ENCODE measurements around the gene TMCC1. TPM values are rescaled to one million over a fixed set of nuclear protein-coding genes. Genes with fewer than 3 reads are reported as not detected.
A peak's percentile ranks its signal among the peaks of the same experiment; 100 is the strongest.

Gene TMCC1
- total RNA-seq, 2 experiments from 2014 or later: 33.3 to 33.8 TPM

- H3K4me3 Mint-ChIP-seq: peak overlapping the region; percentile 31
- Histone ChIP-seq H3K27me3 (ENCODE audit: control insufficient read depth in 1 of 2, insufficient read depth in 2 of 2, low read length in 2 of 2) (no peaks in the 10 kb centered on the region), H3K27ac (ENCODE audit: low read depth in 1 of 2, low read length in 2 of 2) (no peak overlapping the region), H3K4me3 (ENCODE audit: low read length) (no peak overlapping the region), H3K9me3 (ENCODE audit: control insufficient read depth in 1 of 2, insufficient read depth in 1 of 2, low read length in 2 of 2) (no peaks in the 10 kb centered on the region), H3K36me3 (ENCODE audit: insufficient read depth, low read length) (no peaks in the 10 kb centered on the region), H3K4me1 (ENCODE audit: insufficient read depth, low read length) (peaks cover 10% of the 10 kb centered on the region)
- DNase-seq (peak in 2 of 14 experiments; percentile 10 to 12), ATAC-seq (ENCODE audit: poor library complexity) (no peak)
- intact Hi-C loops (cut with DNase I, micrococcal nuclease): no loop called here
- peaks cover 26% of the 10 kb centered on the region for H3K4me1 Mint-ChIP-seq (ENCODE audit: low read depth)
- no peaks in the 10 kb centered on the region for H3K36me3 Mint-ChIP-seq (ENCODE audit: low read depth)
- H3K27ac Mint-ChIP-seq: no peak overlapping the region
- TF ChIP-seq CTCF (IDR thresholded peaks at IDR 0.05): no peak
- ChIA-PET CTCF (no interaction called here), POLR2A (no interaction called here)
- H3K9me3 Mint-ChIP-seq: no peaks in the 10 kb centered on the region
- H3K27me3 Mint-ChIP-seq: no peaks in the 10 kb centered on the region
Observed at GRCh38 chr3:129793942-129794310, 99.6 kb downstream of the TMCC1 start.

- Mint-ChIP-seq H3K27ac (no peak overlapping the region), H3K9me3 (no peaks in the 10 kb centered on the region), H3K27me3 (no peaks in the 10 kb centered on the region), H3K4me1 (ENCODE audit: low read depth) (peaks cover 26% of the 10 kb centered on the region), H3K4me3 (no peak overlapping the region), H3K36me3 (ENCODE audit: low read depth) (no peaks in the 10 kb centered on the region)
- intact Hi-C loops (cut with DNase I, micrococcal nuclease): no loop called here
- peaks cover 10% of the 10 kb centered on the region for H3K4me1 ChIP-seq (ENCODE audit: insufficient read depth, low read length)
- H3K9me3 ChIP-seq (ENCODE audit: control insufficient read depth in 1 of 2, insufficient read depth in 1 of 2, low read length in 2 of 2): no peaks in the 10 kb centered on the region
- ChIA-PET CTCF (no interaction called here), POLR2A (no interaction called here)
- DNase-seq (no peak), ATAC-seq (ENCODE audit: poor library complexity) (no peak)
- no peaks in the 10 kb centered on the region for H3K27me3 ChIP-seq (ENCODE audit: control insufficient read depth in 1 of 2, insufficient read depth in 2 of 2, low read length in 2 of 2)
- H3K4me3 ChIP-seq (ENCODE audit: low read length): no peak overlapping the region
- no peak for TF ChIP-seq CTCF (IDR thresholded peaks at IDR 0.05)
- no peak overlapping the region for H3K27ac ChIP-seq (ENCODE audit: low read depth in 1 of 2, low read length in 2 of 2)
- H3K36me3 ChIP-seq (ENCODE audit: insufficient read depth, low read length): no peaks in the 10 kb centered on the region
Observed at GRCh38 chr3:129793319-129793718, 100.2 kb downstream of the TMCC1 start.

GRCh38 chr3:129783470-129783869 lies 110.0 kb downstream of the TMCC1 start:
- ChIA-PET CTCF (no interaction called here), POLR2A (no interaction called here)
- H3K4me1 Mint-ChIP-seq (ENCODE audit: low read depth): no peaks in the 10 kb centered on the region
- TF ChIP-seq CTCF (IDR thresholded peaks at IDR 0.05): no peak
- no peak for DNase-seq
- intact Hi-C loops (cut with DNase I, micrococcal nuclease): no loop called here
- no peak overlapping the region for H3K4me3 Mint-ChIP-seq
- Histone ChIP-seq H3K36me3 (ENCODE audit: insufficient read depth, low read length) (no peaks in the 10 kb centered on the region), H3K27me3 (ENCODE audit: control insufficient read depth in 1 of 2, insufficient read depth in 2 of 2, low read length in 2 of 2) (no peaks in the 10 kb centered on the region), H3K4me1 (ENCODE audit: insufficient read depth, low read length) (no peaks in the 10 kb centered on the region), H3K27ac (ENCODE audit: low read depth in 1 of 2, low read length in 2 of 2) (no peak overlapping the region), H3K4me3 (ENCODE audit: low read length) (no peak overlapping the region), H3K9me3 (ENCODE audit: control insufficient read depth in 1 of 2, insufficient read depth in 1 of 2, low read length in 2 of 2) (no peaks in the 10 kb centered on the region)
- no peaks in the 10 kb centered on the region for H3K9me3 Mint-ChIP-seq
- no peaks in the 10 kb centered on the region for H3K36me3 Mint-ChIP-seq (ENCODE audit: low read depth)
- H3K27ac Mint-ChIP-seq: no peak overlapping the region
- no peaks in the 10 kb centered on the region for H3K27me3 Mint-ChIP-seq
- no peak for ATAC-seq (ENCODE audit: poor library complexity)
